GM15510 (cell line): Measurements from ENCODE around the gene RIMS3.

Experiments
- POLR2A ChIP-seq: IDR thresholded peaks from 3 replicates; pipeline ENCODE4 v1.6.1; 2011; ENCODE audit warnings: borderline replicate concordance; ENCODE audit not compliant: insufficient read length; ENCODE audit errors: extremely low read depth

The RIMS3 gene

DNA sequence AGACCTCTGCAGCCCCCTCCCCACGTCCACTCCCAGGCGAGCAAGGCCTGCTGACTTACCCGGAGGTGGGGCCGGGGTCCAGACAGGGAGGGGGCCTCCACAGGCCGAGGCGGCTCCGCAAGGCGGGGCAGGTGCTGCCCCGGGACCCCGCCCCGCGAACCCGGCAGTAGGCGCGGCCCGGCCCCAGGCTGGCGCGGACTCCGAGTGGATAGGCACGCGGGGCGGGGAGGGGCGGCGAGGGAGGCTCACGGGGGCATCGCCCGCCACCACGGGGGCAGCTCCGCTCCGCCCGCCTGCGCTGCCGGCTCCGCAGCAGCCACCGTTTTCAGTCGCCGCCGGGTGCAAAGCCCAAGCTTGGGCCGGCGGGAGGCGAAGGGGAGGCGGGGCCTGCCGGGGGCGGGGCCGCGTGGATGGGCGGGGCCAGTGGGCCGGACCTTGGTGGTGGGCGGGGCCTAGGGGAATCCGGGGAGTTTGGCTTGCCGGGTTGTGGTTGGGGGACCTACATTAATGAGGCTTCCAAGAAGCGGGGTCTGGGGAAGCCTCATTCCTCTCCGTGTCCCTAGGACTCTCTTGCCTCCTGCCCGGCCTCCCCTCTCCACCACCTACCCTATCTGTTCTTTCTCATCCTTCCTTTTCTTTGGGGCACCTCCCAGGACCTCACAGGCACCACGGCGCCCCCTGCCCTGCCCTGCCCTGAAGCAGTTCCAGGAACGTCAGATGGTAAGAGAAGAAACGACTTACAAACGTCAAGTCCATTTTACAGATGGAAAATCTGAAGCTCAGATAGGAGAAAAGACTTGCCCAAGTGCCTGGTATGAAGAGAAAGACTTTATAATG lies at the start of gene RIMS3:
Gene RIMS3, minus strand, starts transcription at position 348 of the 837 bp plus-strand sequence. CDS start 23,757 bp downstream, outside the sequence.
- peak; percentile 29 for TF ChIP-seq POLR2A

DNA sequence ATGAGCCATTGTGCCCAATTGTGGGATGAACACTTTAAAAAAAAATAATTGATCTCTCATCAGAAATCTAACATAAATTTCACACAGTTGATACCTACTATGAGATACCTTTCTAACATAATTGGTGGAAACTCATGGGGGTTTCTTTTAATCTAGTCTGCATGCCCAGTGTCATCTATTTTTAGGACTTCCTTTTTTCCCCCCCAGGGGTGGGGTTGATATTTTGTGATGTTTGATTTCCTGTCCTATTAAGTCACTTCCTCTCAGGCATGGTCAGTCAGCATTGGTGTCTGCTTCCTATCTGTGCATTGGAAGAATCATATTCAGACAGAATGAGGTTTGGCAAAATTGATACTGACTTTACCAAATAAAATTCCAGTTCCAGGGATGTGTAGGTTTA lies 47.5 kb upstream of the RIMS3 start:
- TF ChIP-seq POLR2A = no peak

DNA sequence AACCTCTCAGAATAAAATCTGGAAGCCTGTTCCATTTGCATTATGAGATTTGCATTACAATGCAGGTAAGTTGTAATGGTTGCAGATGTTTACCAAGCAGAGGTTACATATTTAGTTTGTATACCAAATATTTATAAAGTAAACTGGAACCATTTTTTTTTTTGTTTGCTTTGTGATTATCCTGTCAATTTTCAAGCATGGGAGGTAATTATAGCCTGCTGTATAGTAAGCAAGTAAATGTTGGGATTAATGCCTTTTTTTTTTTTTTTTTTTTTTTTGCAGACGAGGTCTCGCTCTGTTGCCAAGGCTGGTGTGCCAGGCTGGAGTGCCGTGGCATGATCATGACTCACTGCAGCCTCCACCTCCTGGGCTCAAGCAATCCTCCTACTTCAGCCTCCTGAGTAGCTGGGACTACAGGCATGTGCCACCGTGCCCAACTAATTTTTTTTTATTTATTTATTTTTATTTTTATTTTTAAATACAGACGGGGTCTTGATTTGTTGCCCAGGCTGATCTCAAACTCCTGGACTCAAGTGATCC lies 47.0 kb upstream of the RIMS3 start:
- TF ChIP-seq POLR2A = no peak

DNA sequence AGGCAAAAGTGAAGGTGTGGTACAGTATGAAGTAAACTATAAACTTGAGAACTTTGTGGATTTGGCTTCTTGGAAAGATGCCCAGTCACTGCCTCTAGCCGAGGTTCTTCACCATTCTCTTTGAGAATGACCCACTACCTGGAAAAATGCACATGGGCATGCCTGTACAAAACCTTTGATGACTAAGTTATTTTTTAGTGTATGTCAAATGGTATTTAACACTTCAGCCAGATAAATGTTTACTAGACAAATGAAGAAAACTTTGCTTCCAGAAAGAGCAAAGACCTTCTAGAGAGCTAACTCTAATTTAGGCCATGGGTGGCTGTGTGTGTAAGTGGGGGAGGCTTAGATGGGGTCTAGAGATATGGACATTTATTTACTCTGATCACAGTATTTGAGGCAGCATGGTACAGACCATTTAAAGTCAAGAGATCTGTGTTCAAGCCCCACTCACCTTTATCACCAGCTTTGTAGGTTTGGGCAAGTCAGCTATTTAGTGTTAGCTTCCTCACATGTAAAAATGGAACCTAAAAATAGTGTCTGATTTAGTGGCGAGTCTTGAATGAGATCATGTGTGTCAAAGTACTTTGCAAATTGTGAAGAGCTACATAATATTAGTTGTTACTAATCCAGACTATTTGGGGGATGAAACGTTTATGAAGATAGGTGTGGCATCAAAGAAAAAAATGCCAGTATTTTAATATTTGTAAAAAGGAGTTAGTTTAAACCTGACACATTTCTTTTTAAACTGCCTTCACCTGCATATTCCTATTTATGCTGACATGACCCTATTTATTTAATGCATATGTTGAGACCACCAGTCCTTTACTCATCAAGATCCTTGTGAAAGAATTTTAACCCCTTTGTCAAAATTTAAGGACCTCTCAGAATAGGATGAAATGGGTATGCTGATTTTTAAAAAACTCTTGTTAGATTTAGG lies 46.3 kb upstream of the RIMS3 start:
- TF ChIP-seq POLR2A = no peak

DNA sequence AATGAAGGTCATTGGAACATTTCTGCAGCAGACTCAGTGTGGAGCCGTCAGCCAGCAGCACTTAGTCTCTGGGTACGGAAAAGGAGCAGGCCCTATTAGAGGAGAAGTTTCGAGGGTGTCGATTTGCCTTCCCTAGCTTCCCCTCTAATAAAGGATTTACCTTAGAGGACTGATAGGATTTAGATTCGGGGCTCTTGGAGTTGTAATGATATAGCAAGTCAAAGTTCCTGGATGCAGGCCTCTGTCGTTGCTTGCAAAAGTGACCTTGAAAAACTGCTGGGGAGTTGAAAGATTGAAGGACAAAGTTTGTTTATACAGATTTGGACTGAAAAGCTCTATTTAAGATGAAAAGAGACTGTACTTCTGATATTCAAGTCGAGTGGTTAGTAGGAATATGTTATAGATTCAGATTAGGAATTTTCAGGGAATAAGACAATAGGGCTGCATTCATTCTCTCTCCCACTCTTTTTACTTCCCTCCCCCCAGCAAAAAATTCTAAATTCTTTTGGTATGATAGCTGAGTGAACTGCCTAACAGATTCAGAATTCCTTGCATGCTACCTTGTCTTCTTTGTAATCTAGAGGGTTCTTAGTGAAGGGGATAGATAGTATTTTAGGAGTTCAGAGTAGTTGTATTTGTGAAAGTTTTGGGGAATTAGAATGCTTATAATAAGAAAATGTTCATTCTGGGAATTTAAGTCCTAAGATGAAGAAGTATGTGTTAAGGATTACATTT lies 45.3 kb upstream of the RIMS3 start:
- TF ChIP-seq POLR2A = no peak

DNA sequence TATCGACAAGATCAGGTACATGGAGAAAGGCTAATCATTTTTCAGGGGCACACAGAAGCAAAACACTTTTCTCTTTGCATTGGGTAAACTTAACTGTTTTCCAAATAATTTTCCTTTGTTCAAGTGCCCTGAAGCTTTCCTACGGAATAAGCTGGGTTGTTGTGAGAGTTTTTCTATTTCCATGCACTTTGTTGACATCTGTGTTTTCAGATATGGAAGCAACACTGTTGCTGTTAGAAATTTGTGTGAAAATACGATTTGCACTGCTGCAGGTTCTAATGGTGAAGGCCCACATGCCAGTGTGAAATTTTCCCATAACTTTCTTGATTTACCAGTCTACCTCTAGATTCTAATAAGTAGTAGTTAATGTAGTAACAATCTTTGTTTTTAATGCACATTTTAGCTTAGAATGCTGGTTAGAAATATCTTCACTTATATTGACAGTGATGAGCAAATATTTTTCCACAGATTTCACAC lies 44.4 kb upstream of the RIMS3 start:
- TF ChIP-seq POLR2A = no peak

DNA sequence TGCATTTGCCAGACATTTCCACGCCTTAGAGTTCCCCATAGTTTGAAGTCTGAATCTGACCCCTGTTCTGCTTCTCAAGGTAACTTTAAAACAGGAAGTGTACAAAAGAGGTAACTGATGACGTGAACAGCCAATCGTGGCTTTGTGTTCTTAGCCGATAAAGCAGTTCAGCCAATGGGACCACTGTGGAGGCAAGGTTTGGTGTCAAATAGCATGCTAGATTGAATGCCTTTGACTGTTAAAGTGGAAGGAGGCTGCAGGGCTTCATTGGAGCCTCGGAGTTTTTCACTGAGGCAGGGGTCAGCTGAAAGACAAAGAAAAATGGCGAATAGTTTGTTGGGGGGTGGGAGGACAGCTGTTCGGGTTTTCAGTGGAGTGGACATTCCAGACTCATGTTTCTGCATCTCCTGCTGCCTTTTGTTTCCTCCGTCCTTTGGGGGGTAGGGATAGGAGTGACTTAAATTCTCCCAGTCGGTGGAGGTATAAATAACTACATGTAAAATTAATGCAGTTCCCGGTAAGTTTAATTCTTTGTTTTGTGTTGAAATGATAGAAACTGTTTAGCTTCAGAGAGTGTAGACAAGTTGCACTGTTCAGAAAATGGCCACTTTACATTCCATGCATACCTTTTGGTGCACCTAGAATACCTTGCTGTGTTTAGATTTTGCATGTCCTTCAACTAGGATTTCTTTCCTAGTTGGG lies 43.8 kb upstream of the RIMS3 start:
- peak; percentile 50 for TF ChIP-seq POLR2A

DNA sequence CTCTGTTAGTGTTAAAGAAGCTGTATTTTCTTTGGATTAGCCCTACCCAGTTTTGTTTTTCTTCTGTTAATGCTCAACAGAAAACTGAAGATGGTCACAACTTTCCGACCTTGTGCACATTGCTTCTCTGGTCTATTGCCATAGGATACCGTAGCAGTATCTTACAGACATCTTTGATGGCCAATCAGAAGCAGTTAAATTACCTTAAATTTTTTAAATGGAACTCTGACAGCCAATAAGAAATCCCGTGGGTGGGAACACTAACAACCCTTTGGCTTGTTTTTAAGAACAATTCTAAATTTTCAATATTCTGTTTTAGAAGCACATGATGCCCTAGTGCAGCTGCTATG lies 43.2 kb upstream of the RIMS3 start:
- no peak for TF ChIP-seq POLR2A

DNA sequence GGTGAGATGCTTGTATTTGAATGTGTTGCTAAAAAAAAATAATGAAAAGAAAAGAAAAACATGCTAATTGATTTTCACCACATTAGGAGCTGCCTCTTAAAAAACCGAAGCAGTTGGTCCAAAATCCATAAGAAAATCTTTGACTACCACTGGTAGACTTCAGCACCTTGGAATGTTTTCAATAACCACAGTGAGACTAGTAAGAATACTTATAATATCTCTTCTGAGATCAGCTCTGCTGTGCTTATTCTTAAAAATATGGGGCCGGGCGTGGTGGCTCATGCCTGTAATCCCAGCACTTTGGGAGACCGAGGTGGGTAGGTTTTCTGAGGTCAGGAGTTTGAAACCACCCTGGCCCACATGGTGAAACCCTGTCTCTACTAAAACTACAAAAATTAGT lies 41.1 kb upstream of the RIMS3 start:
- no peak for TF ChIP-seq POLR2A

DNA sequence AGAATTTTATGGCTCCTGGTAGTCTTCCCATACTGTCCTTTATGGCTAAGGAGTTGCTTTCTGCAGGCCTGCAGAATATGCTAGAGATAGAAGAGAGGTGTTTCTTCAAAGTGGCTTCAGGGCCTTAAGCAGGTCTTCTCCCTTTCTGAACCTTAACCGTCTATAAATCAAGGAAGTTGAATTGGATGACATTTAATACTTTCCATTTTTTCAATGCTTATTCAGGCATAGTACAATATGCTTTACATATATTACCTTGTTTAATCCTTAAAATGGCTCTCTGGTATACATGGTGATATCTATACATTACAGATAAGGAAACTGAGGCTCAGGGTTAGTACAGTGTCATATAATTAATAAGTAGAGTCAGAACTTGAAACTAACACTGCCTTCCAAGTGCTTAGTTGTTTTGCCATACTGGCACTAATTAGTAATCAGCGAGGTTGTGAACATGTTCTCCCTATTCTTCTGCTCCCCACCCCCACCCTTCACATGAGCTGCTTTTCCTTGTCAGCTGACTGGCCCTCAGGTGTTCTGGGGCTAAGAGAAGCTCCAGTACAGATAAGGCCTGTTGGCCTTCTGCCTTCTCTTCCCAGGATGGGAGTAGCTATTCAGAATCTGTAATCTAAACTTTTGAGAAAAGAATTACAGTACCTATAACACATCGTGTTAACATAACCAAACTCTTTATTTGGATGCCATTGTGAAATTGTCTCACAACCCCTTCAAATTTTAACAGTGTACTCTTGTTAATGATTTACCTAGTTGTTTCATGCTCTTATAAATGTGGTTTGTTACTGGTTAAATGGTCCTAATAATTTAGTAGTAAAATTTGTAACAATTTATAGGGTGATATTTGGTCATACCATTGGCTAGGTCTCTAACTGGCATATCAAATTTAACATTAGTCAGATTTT lies 39.6 kb upstream of the RIMS3 start:
- no peak for TF ChIP-seq POLR2A

DNA sequence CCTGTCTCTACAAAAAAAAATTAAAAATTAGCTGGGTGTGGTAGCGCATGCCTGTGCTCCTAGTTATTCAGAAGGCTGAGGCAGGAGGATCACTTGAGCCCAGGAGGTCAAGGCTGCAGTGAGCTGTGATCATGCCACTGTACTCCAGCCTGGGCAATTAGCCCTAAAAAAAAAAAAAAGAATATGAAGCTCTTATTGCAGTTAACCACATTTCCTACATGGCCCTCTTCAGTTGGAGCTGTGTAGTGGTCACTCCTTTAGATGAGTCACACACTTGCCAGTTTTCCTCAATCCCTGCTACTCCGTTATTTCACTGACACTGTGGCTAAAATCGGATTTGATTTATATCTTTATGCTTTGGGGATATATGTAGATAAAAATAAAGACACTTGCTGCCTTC lies 37.8 kb upstream of the RIMS3 start:
- no peak for TF ChIP-seq POLR2A

DNA sequence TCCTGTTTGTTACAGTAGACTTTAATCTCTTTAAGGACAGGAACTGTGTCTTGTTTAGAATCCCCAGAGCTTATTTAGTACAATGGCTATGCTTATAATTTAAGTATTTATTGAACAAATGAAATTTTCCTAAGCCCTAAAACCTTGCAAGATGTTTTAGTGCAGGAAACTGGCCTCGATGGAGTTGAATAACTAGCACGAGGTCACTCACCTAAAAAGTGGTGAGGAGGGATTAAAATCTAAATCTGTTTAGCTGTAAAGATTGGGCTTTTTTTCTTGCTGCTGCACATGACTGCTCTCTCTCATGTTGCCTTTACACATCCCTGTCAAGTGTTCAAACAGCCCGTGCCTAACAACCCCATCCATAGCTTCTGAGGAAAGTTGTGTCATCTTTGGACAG lies 36.2 kb upstream of the RIMS3 start:
- TF ChIP-seq POLR2A = no peak

DNA sequence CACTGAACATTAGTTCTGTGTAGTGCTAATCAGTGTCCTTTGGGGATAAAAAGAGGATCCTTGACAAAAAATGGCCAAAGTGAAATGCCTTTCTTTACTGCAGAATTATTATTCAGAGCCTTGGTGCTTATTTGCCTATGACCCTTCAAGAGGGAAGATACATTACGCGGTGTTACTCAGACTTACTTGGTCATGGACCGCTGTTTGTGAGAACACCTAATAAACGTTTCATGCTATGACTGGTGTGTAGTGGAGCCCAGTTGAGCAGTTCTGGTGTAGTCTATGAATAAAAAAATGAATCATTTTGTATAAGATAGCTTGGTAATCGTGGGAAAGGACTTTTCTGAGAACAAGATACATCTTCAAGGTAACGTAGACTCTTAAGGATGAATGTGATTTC lies 34.3 kb upstream of the RIMS3 start:
- TF ChIP-seq POLR2A = no peak

DNA sequence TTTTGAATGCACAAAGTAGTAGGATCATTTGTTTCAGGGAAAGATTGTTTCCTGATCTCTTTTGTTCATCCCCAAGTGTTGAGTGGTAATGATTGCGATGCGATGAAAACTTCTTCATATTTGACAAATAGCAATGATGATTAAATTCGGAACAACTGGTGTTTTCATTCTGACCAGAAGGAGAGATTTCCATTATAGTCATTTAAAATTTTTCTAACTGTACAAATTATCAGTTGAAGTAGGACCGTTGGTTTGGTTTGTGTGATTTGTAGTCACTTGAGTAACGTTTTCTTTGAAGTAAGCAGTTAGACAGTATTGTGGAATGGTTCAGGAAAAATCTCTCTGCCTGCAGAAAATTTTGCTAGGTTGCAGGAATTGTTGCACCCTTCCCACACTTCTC lies 32.0 kb upstream of the RIMS3 start:
- no peak for TF ChIP-seq POLR2A

DNA sequence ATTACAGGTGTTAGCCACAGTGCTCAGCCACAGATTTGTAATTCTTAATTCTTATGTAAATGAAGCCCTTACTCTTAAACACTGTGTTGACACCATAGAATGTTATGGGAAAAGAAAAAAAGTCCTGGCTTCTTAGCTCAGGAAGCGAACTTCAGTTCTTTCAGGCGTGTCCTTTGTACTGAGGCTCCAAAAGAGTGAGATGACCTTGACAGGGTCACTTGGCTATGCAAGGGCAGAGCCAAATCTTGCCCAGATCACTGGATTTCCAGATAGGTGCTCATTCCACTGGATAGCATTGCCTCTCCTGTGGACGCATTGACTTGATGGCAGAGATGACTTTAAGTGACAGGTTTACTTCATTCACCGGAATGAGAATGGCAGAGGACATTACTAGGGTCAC lies 30.8 kb upstream of the RIMS3 start:
- no peak for TF ChIP-seq POLR2A
